HepG2 (cell line): ENCODE data around the gene HOXA10. TPM values are rescaled to one million over a fixed set of nuclear protein-coding genes. Genes with fewer than 3 reads are reported as not detected.

Source experiments
- DNMT1 ChIP-seq: sonication (generic); formaldehyde crosslinking; IDR thresholded peaks from 2 replicates; pipeline ENCODE4 v1.5.1; 2020; ENCODE audit warnings: mild to moderate bottlenecking, missing genetic modification reagents
- DPF2 ChIP-seq: sonication (generic); formaldehyde crosslinking; IDR thresholded peaks from 2 replicates; pipeline ENCODE4 v1.4.0; 2020; ENCODE audit warnings: mild to moderate bottlenecking, low read depth, missing genetic modification reagents, borderline replicate concordance
- FOXK2 ChIP-seq: fragments of 450-650 bp; IDR thresholded peaks from 2 replicates; pipeline ENCODE4 v1.6.1; 2016
- HNRNPH1 ChIP-seq: fragments of 200-400 bp; formaldehyde crosslinking; optimal IDR thresholded peaks from 2 replicates; pipeline ENCODE3; 2017; ENCODE audit warnings: mild to moderate bottlenecking, low read depth, low read length
- NFYB ChIP-seq: sonication (generic); formaldehyde crosslinking; IDR thresholded peaks from 2 replicates; pipeline ENCODE4 v1.4.0; 2020; ENCODE audit warnings: missing genetic modification reagents
- SMAD1 ChIP-seq: sonication (generic); formaldehyde crosslinking; IDR thresholded peaks from 2 replicates; pipeline ENCODE4 v1.4.0; 2020; ENCODE audit warnings: missing genetic modification reagents, low read depth, mild to moderate bottlenecking, borderline replicate concordance
- TRIM24 ChIP-seq: sonication (generic); formaldehyde crosslinking; IDR thresholded peaks from 2 replicates; pipeline ENCODE4 v1.8.0; 2022; ENCODE audit warnings: mild to moderate bottlenecking, missing genetic modification reagents
- ZBTB33 ChIP-seq: sonication (generic); formaldehyde crosslinking; IDR thresholded peaks from 2 replicates; pipeline ENCODE4 v1.4.0; 2020; ENCODE audit warnings: missing genetic modification reagents
- ZFP82 ChIP-seq: sonication (generic); formaldehyde crosslinking; IDR thresholded peaks from 2 replicates; pipeline ENCODE4 v1.5.1; 2020; ENCODE audit warnings: mild to moderate bottlenecking, missing genetic modification reagents, borderline replicate concordance
- ZNF34 ChIP-seq: sonication (generic); formaldehyde crosslinking; IDR thresholded peaks from 2 replicates; pipeline ENCODE4 v1.4.0; 2020; ENCODE audit warnings: mild to moderate bottlenecking, missing genetic modification reagents, borderline replicate concordance
- ZNF746 ChIP-seq: sonication (generic); formaldehyde crosslinking; IDR thresholded peaks from 2 replicates; pipeline ENCODE4 v1.8.0; 2022; ENCODE audit warnings: mild to moderate bottlenecking, missing genetic modification reagents
- ZNF773 ChIP-seq: sonication (generic); formaldehyde crosslinking; IDR thresholded peaks from 2 replicates; pipeline ENCODE4 v1.4.0; 2020; ENCODE audit warnings: missing genetic modification reagents, borderline replicate concordance
- ZNF792 ChIP-seq: IDR thresholded peaks from 2 replicates; pipeline ENCODE4 v1.6.1; 2016
- ZNF800 ChIP-seq: sonication (generic); formaldehyde crosslinking; IDR thresholded peaks from 2 replicates; pipeline ENCODE4 v1.4.0; 2020; ENCODE audit warnings: missing genetic modification reagents
- polyA plus RNA-seq, 8 experiments: library from polyadenylated mRNA; depleted of rRNA in 3 of 8; stranded (reverse) in 7 of 8; unstranded in 1 of 8; fragments of >200 nt; fragmentation: Illumina TruSeq in 4 of 8; extraction: Trizol in 4 of 8; gene quantifications; 2 replicates each; pipeline versions ENCODE4 v1.2.1 to v1.2.3, GENCODE V29; 2011 to 2016; ENCODE audit warnings: low read depth in 4 of 8, missing spikeins in 1 of 8, mixed read lengths in 1 of 8; ENCODE audit not compliant: insufficient read depth in 1 of 8
- total RNA-seq, 5 experiments: library from RNA; depleted of rRNA; stranded (reverse); fragments of >200 nt; fragmentation: Illumina TruSeq; extraction: Trizol; gene quantifications; 2 replicates each; pipeline ENCODE4 v1.2.3, GENCODE V29; 2016; ENCODE audit warnings: low read depth in 1 of 5
- TF ChIP-seq, protein P1 (sequence below): sonication (generic); IDR thresholded peaks from 2 replicates; pipeline ENCODE4 v1.6.1; 2016; ENCODE audit warnings: low read depth, borderline replicate concordance
- TF ChIP-seq, protein P2 (sequence below): sonication (generic); formaldehyde crosslinking; IDR thresholded peaks from 2 replicates; pipeline ENCODE4 v1.4.0; 2020; ENCODE audit warnings: missing genetic modification reagents, borderline replicate concordance
- TF ChIP-seq, protein P3 (sequence below): IDR thresholded peaks from 2 replicates; pipeline ENCODE4 v1.6.1; 2016; ENCODE audit warnings: missing compliant biosample characterization, missing genetic modification reagents, borderline replicate concordance

The HOXA10 gene
- total and polyA plus RNA-seq, 2 of the 13 experiments (the other 11 are each of a cell fraction or from before 2014, with no cell fraction given), result not detected

GRCh38 chr7:27160546-27161213 lies 13.4 kb downstream of the HOXA10 start (continued):
- TF ChIP-seq ZBTB33 (CRISPR knock-in tag) (no peak; the same call in 1 of the 2 replicates), ZNF746 (0 out of 2 replicates have a peak, but pooled peaks have one; percentile 34), HNRNPH1 (no peak), FOXK2 (no peak), TRIM24 (CRISPR knock-in tag) (no peak), ZNF773 (CRISPR knock-in tag) (no peak), NFYB (CRISPR knock-in tag) (no peak), DNMT1 (CRISPR knock-in tag) (no peak), ZNF800 (CRISPR knock-in tag) (peak; percentile 37; the same call in 1 of the 2 replicates), ZNF792 (CRISPR knock-in tag) (0 out of 2 replicates have a peak, but pooled peaks have one; percentile 28), ZNF34 (CRISPR knock-in tag) (no peak), SMAD1 (CRISPR knock-in tag) (no peak), ZFP82 (CRISPR knock-in tag) (no peak; the same call in 1 of the 2 replicates), DPF2 (no peak)
- TF ChIP-seq, protein P1, sequence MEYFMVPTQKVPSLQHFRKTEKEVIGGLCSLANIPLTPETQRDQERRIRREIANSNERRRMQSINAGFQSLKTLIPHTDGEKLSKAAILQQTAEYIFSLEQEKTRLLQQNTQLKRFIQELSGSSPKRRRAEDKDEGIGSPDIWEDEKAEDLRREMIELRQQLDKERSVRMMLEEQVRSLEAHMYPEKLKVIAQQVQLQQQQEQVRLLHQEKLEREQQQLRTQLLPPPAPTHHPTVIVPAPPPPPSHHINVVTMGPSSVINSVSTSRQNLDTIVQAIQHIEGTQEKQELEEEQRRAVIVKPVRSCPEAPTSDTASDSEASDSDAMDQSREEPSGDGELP, result peak; percentile 21; the same call in 1 of the 2 replicates
- TF ChIP-seq, protein P2, sequence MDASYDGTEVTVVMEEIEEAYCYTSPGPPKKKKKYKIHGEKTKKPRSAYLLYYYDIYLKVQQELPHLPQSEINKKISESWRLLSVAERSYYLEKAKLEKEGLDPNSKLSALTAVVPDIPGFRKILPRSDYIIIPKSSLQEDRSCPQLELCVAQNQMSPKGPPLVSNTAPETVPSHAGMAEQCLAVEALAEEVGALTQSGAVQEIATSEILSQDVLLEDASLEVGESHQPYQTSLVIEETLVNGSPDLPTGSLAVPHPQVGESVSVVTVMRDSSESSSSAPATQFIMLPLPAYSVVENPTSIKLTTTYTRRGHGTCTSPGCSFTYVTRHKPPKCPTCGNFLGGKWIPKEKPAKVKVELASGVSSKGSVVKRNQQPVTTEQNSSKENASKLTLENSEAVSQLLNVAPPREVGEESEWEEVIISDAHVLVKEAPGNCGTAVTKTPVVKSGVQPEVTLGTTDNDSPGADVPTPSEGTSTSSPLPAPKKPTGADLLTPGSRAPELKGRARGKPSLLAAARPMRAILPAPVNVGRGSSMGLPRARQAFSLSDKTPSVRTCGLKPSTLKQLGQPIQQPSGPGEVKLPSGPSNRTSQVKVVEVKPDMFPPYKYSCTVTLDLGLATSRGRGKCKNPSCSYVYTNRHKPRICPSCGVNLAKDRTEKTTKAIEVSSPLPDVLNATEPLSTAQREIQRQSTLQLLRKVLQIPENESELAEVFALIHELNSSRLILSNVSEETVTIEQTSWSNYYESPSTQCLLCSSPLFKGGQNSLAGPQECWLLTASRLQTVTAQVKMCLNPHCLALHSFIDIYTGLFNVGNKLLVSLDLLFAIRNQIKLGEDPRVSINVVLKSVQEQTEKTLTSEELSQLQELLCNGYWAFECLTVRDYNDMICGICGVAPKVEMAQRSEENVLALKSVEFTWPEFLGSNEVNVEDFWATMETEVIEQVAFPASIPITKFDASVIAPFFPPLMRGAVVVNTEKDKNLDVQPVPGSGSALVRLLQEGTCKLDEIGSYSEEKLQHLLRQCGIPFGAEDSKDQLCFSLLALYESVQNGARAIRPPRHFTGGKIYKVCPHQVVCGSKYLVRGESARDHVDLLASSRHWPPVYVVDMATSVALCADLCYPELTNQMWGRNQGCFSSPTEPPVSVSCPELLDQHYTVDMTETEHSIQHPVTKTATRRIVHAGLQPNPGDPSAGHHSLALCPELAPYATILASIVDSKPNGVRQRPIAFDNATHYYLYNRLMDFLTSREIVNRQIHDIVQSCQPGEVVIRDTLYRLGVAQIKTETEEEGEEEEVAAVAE (CRISPR knock-in tag), result no peak
- TF ChIP-seq, protein P3, sequence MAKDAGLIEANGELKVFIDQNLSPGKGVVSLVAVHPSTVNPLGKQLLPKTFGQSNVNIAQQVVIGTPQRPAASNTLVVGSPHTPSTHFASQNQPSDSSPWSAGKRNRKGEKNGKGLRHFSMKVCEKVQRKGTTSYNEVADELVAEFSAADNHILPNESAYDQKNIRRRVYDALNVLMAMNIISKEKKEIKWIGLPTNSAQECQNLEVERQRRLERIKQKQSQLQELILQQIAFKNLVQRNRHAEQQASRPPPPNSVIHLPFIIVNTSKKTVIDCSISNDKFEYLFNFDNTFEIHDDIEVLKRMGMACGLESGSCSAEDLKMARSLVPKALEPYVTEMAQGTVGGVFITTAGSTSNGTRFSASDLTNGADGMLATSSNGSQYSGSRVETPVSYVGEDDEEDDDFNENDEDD (CRISPR knock-in tag), result peak; percentile 60; the same call in 1 of the 2 replicates
